ENCODE data around the gene FXYD3.
"Not testable (repeated sequence)": the region's sequence is repeated elsewhere in the genome, so short reads cannot be mapped to it uniquely, and the experiment has no call there.

The FXYD3 gene

DNA sequence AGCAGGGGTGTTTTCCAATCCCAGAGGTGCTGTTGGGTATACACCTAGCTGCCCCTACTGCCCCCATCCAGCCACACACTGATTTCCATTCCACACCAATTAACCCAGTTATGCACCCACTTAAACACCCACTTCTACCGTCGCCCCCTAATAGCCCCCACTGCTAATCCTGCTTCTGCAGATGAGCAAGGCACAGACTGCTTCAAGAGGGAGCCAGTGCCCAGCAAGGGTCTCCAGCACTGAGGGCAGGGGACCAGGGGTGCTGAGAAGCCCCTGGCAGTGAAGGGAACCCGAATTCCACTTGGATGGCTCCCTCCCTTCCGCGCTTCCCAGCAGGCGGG lies 28.6 kb downstream of the FXYD3 start:
- no peak for DNase-seq

DNA sequence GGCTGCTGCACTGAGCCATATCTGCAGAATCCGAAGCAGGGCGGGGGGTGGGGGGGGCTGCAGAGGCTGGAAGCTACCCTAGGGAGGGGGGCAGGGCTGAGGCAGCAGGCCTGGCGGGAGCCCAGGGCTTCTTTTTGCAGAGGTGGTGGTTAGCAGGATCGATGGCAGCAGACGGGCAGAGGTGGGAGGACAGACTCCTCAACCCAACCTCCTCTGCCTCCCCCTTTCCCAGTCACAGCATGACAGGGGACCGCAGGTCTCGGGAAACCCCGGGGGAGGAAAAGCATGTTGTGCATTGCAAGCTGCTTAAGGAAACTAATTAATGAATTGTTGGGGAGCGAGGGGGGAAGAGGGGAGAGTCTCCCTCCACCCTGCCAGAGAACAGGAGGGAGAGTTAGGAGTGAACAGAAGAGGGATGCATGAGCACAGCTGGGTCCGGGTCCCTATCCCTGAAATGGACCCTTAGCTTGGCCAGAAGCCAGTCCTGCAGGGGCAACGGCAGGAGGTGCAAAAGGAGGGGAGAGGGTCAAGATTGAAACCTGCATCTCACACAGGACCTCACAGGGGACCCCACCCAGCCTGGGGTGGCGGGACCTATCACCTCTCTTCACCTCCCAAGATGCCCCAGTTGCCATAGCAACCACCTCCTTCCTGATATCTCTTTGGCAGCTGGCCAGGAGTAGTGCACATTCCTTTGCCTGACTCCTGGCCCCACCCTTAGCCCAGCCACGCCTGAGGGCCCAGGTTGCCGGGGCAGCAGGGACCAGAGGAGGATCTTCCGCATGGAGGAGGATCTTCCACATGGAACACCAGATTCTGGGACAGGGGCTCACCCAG lies 29.2 kb downstream of the FXYD3 start:
- DNase-seq = no peak

GRCh38 chr19:35146746-35147459 lies 31.3 kb downstream of the FXYD3 start:
- no peak for DNase-seq

GRCh38 chr19:35149463-35149862 lies 33.8 kb downstream of the FXYD3 start:
- DNase-seq = no peak

DNA sequence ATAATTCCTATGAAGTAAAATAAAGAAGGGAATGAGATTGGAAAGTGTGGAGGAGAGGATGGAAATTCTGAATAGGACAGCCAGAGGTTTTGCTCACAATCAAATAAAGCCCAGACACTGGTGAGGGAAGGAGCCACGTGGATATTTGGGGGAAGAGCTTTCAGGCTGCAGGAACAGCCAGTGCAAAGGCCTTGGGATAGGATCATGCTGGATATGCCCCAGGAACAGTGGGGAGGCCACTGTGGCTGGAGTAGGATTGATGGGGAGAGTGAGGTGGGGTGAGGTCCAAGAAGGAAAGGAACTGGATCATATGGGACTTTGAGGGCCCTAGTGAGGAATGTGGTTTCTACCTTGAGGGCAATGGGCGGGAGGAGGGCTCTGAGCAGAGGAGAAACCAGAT lies 34.8 kb downstream of the FXYD3 start:
- DNase-seq = no peak

GRCh38 chr19:35151273-35152065 lies 35.8 kb downstream of the FXYD3 start:
- DNase-seq = no peak

DNA sequence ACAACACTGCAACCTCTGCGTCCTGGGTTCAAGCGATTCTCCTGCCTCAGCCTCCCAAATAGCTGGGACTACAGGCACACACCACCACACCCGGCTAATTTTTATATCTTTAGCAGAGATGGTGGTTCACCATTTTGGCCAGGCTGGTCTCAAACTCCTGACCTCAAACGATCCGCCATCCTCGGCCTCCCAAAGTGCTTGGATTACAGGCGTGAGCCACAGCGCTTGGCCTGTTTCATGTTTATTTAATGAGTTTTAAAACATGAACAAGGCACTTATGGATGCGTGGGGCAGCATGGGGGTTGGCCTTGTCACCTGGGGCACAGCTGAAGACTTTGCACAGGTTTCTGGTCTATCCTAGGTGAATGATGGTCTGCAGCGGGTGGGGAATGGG lies 37.5 kb downstream of the FXYD3 start:
- not testable (repeated sequence) for DNase-seq

GRCh38 chr19:35153701-35154524 lies 38.3 kb downstream of the FXYD3 start:
- no peak for DNase-seq

- DNase-seq = no peak
These were observed 39.1 kb downstream of the FXYD3 start, which contains the start of gene FXYD5 for GRCh38 chr19:35154525-35155406. TSS of gene FXYD5 (plus strand) at chr19:35154735. CDS start at chr19:35155551, 816 bp downstream.

- DNase-seq = no peak
These were observed 39.8 kb downstream of the FXYD3 start for GRCh38 chr19:35155441-35155840.

GRCh38 chr19:35155981-35156672 lies 40.5 kb downstream of the FXYD3 start:
- DNase-seq = no peak

DNA sequence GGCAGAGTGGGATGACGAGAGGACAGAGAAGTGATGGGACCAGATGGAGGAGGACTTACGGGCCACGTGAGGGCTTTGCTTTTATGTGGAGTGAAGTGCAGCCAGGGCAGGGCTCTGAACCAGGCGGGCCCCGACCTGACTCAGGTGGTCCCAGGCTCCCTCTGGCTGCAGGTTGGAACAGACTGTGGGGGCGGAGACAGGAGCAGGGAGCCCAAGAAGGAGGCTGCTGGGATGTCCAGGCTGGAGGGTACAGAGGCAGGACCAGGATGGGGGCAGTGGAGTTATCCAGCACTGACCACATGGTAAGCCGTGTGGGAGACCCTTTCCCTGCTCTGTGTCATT lies 41.0 kb downstream of the FXYD3 start:
- no peak for DNase-seq

- no peak for DNase-seq
These were observed 41.8 kb downstream of the FXYD3 start for GRCh38 chr19:35157431-35157830.

GRCh38 chr19:35159606-35160005 lies 44.0 kb downstream of the FXYD3 start:
- no peak for DNase-seq

DNA sequence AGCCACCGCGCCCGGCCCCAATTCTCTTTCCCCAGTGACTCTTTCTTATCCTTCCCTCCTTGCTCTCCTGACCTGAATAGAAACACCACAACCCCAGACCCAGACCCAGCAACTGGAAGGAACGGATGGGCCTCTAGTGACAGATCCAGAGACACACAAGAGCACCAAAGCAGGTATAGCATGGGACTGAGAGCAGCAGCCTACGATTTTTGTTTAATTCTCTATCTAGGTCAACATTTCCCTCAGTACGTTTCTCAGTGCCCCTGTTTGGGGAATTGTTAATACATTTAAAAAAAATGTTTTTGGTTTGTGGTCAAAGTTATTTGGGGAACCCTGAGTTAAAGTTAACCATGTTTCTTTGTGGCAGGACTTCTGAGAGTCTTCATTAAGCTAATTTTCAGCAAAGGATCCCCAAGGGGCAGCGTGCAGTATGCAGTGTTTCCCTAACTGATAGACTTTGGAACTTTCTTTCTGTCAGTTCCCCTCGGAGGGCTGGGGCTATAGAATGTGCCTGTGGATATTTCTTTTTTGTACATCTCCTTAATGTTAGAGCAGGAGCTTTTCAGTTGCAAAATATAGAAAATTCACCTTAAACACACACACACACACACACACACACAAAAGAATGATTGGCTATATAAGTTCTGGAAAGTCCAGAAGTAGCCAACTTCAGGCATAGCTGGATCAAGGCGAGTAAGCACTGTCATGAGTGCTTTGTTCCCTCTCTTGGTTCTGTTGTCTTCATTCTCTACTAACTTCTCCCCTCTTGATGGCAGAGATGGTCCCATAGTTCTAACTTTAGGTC lies 45.2 kb downstream of the FXYD3 start:
- no peak for DNase-seq

DNA sequence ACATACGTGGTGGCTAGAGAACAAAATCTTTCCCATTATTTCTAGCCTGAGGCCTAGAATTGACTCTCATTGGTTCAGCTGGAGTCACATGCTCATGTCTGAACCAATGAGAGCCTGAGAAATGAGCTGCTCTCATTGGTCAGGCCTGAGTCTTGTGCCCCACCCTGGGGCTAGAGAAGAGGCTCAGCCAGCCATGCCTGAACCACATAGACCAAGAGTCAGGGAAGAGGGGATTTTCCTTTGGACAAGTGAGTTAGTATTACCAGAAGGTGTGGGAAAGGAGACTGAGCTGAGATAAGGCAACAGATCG lies 45.8 kb downstream of the FXYD3 start:
- no peak for DNase-seq

DNA sequence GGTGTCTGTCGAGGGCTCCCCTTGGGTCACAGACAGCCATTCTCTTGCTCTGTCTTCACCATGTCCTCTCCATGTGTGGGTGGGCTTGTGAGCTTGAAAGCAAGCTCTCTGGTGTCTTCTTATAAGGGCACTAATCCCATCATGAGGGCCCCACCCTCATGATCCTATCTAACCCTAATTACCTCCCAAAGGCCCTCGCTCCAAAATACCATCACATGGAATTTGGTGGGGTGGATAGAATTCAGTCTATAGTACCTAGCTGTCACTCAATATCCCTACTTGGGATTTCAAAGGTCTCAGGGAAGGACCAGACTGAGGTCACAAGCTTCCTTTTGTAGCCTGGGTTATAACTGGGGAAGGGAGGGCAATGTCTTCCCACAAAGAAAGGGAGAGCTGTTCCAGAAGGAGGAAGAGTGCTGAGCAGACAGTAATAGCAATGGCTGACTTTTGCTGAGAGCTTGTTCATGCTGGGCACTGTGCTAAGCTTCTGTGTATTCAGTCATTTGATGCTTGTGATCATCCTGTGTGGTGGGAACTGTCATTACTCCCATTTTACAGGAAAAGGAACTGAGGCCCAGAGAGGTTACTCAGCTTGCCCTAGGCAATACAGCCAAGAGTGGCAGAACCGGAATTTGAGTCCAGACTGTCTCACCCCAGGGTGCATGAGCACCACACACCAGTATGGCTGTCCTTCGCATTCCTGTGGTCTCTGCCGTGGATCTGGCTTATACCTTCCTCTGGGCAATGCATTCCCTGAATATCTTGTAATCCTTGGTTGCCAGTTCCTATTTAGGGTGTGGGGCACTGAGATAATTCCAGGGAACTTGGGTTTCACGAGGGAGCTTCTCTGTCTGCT lies 47.1 kb downstream of the FXYD3 start:
- no peak for DNase-seq

- no peak for DNase-seq
These were observed 48.8 kb downstream of the FXYD3 start for GRCh38 chr19:35164418-35164817.

Data from NCI-H510A treated with DMSO at 0.1 percent for 48 hours (cell line).